ENCODE results near the gene SYCE1L. TPM values are rescaled to one million over a fixed set of nuclear protein-coding genes. Genes with fewer than 3 reads are reported as not detected.

SYCE1L gene
- total RNA-seq, 1 experiment from 2014 or later = 0.49 TPM

GRCh38 chr16:77190478-77191258, 8.5 kb upstream of the SYCE1L start, which contains the start of gene MON1B:
Gene MON1B (plus strand): TSS chr16:77191190. CDS start chr16:77191486, 296 bp downstream.
- no peaks in the 10 kb centered on the region for H3K9me3 ChIP-seq (replicated peaks)
- H3K27me3 ChIP-seq = no peaks in the 10 kb centered on the region
- no peaks in the 10 kb centered on the region for H3K36me3 ChIP-seq
- peak; percentile 91 to 94 for DNase-seq
- no peaks in the 10 kb centered on the region; the same call in 1 of the 2 replicates for H3K4me1 ChIP-seq
- H3K27ac ChIP-seq = peak within 1 kb of the TSS; percentile 90
- peak within 1 kb of the TSS; percentile 72 for H3K4me3 ChIP-seq

GRCh38 chr16:77191259-77191969, 7.8 kb upstream of the SYCE1L start:
- H3K27me3 ChIP-seq = no peaks in the 10 kb centered on the region
- no peaks in the 10 kb centered on the region for H3K9me3 ChIP-seq (replicated peaks)
- H3K4me3 ChIP-seq = peak overlapping the region; percentile 72
- no peaks in the 10 kb centered on the region for H3K36me3 ChIP-seq
- H3K4me1 ChIP-seq = no peaks in the 10 kb centered on the region; the same call in 1 of the 2 replicates
- no peak for DNase-seq
- peak overlapping the region; percentile 90 for H3K27ac ChIP-seq

GRCh38 chr16:77193377-77193776, 5.8 kb upstream of the SYCE1L start:
- DNase-seq = no peak
- Histone ChIP-seq H3K36me3 (no peaks in the 10 kb centered on the region), H3K27ac (no peak overlapping the region), H3K4me3 (no peak overlapping the region), H3K27me3 (no peaks in the 10 kb centered on the region), H3K4me1 (no peaks in the 10 kb centered on the region; the same call in 1 of the 2 replicates), H3K9me3 (replicated peaks) (no peaks in the 10 kb centered on the region)

GRCh38 chr16:77194295-77195231, 4.6 kb upstream of the SYCE1L start:
- no peak overlapping the region for H3K27ac ChIP-seq
- no peaks in the 10 kb centered on the region for H3K9me3 ChIP-seq (replicated peaks)
- H3K36me3 ChIP-seq = no peaks in the 10 kb centered on the region
- no peak for DNase-seq
- H3K4me3 ChIP-seq = no peak overlapping the region
- H3K4me1 ChIP-seq = no peaks in the 10 kb centered on the region; the same call in 1 of the 2 replicates
- H3K27me3 ChIP-seq = no peaks in the 10 kb centered on the region

GRCh38 chr16:77195411-77195810, 3.8 kb upstream of the SYCE1L start:
- no peaks in the 10 kb centered on the region for H3K36me3 ChIP-seq
- no peaks in the 10 kb centered on the region for H3K27me3 ChIP-seq
- no peak overlapping the region for H3K27ac ChIP-seq
- no peak overlapping the region for H3K4me3 ChIP-seq
- H3K4me1 ChIP-seq = no peaks in the 10 kb centered on the region; the same call in 1 of the 2 replicates
- H3K9me3 ChIP-seq (replicated peaks) = no peaks in the 10 kb centered on the region
- no peak for DNase-seq

- no peaks in the 10 kb centered on the region for H3K36me3 ChIP-seq
- H3K4me3 ChIP-seq = no peak overlapping the region
- no peaks in the 10 kb centered on the region for H3K27me3 ChIP-seq
- DNase-seq = no peak
- H3K27ac ChIP-seq = no peak overlapping the region
- H3K9me3 ChIP-seq (replicated peaks) = no peaks in the 10 kb centered on the region
- no peaks in the 10 kb centered on the region for H3K4me1 ChIP-seq
Measured at GRCh38 chr16:77197747-77198146, 1.5 kb upstream of the SYCE1L start.

GRCh38 chr16:77206533-77206932, 7.3 kb downstream of the SYCE1L start:
- no peaks in the 10 kb centered on the region for H3K27me3 ChIP-seq
- H3K4me3 ChIP-seq = no peak overlapping the region
- H3K9me3 ChIP-seq (replicated peaks) = no peaks in the 10 kb centered on the region
- no peaks in the 10 kb centered on the region for H3K4me1 ChIP-seq
- DNase-seq = no peak
- H3K36me3 ChIP-seq = no peaks in the 10 kb centered on the region
- no peak overlapping the region for H3K27ac ChIP-seq

- no peak overlapping the region for H3K4me3 ChIP-seq
- H3K9me3 ChIP-seq (replicated peaks) = no peaks in the 10 kb centered on the region
Measured at GRCh38 chr16:77207030-77207429, 7.8 kb downstream of the SYCE1L start.

GRCh38 chr16:77208382-77208781, 9.2 kb downstream of the SYCE1L start:
- Histone ChIP-seq H3K9me3 (replicated peaks) (no peaks in the 10 kb centered on the region), H3K4me1 (no peaks in the 10 kb centered on the region), H3K27me3 (no peaks in the 10 kb centered on the region), H3K27ac (no peak overlapping the region), H3K4me3 (no peak overlapping the region), H3K36me3 (no peaks in the 10 kb centered on the region)
- no peak for DNase-seq

More at GRCh38 chr16:77207030-77207429, 7.8 kb downstream of the SYCE1L start:
- Histone ChIP-seq H3K36me3 (no peaks in the 10 kb centered on the region), H3K27ac (no peak overlapping the region), H3K4me1 (no peaks in the 10 kb centered on the region), H3K27me3 (no peaks in the 10 kb centered on the region)
- DNase-seq = no peak

- H3K4me1 ChIP-seq = no peaks in the 10 kb centered on the region
- H3K27ac ChIP-seq = peak overlapping the region; percentile 69
- no peaks in the 10 kb centered on the region for H3K9me3 ChIP-seq (replicated peaks)
- peak overlapping the region; percentile 59 for H3K4me3 ChIP-seq
- no peaks in the 10 kb centered on the region for H3K36me3 ChIP-seq
- H3K27me3 ChIP-seq = no peaks in the 10 kb centered on the region
- DNase-seq = peak; percentile 54 to 62
Measured at GRCh38 chr16:77211880-77212740, 12.9 kb downstream of the SYCE1L start.

GRCh38 chr16:77212741-77213541, 13.7 kb downstream of the SYCE1L start:
- peak in 1 of 2 experiments; percentile 34 for DNase-seq

GRCh38 chr16:77213542-77214106, 14.4 kb downstream of the SYCE1L start:
- H3K27ac ChIP-seq = no peak overlapping the region
- H3K36me3 ChIP-seq = no peaks in the 10 kb centered on the region
- DNase-seq = no peak
- no peaks in the 10 kb centered on the region for H3K27me3 ChIP-seq
- no peaks in the 10 kb centered on the region for H3K9me3 ChIP-seq (replicated peaks)
- H3K4me3 ChIP-seq = no peak overlapping the region
- no peaks in the 10 kb centered on the region for H3K4me1 ChIP-seq

More at GRCh38 chr16:77212741-77213541, 13.7 kb downstream of the SYCE1L start:
- no peaks in the 10 kb centered on the region for H3K9me3 ChIP-seq (replicated peaks)
- no peaks in the 10 kb centered on the region for H3K27me3 ChIP-seq
- H3K36me3 ChIP-seq = no peaks in the 10 kb centered on the region
- H3K27ac ChIP-seq = peak overlapping the region; percentile 69
- peak overlapping the region; percentile 59 for H3K4me3 ChIP-seq
- no peaks in the 10 kb centered on the region for H3K4me1 ChIP-seq
